NCI-H1436 (cell line): ENCODE measurements around the gene SLC44A3.

Source experiments
- DNase-seq: peaks from one replicate; lab custom pipeline; 2025; lab: John Stamatoyannopoulos, UW

SLC44A3 gene

GRCh38 chr1:94875794-94876193 lies 55.6 kb downstream of the SLC44A3 start:
- no peak for DNase-seq

- DNase-seq, result no peak
Measured at GRCh38 chr1:94876362-94876761, 56.2 kb downstream of the SLC44A3 start.

GRCh38 chr1:94878329-94878728 lies 58.2 kb downstream of the SLC44A3 start:
- DNase-seq, result no peak

GRCh38 chr1:94883691-94884090 lies 63.5 kb downstream of the SLC44A3 start:
- DNase-seq, result no peak

GRCh38 chr1:94884106-94884505 lies 63.9 kb downstream of the SLC44A3 start:
- DNase-seq, result no peak

- DNase-seq, result no peak
Measured at GRCh38 chr1:94884507-94884906, 64.3 kb downstream of the SLC44A3 start.

- no peak for DNase-seq
Measured at GRCh38 chr1:94886361-94886760, 66.2 kb downstream of the SLC44A3 start.

GRCh38 chr1:94887106-94887505 lies 66.9 kb downstream of the SLC44A3 start:
- DNase-seq, result no peak

GRCh38 chr1:94887603-94888171 lies 67.5 kb downstream of the SLC44A3 start:
- DNase-seq, result no peak

GRCh38 chr1:94888201-94888600 lies 68.0 kb downstream of the SLC44A3 start:
- no peak for DNase-seq

GRCh38 chr1:94892604-94893254 lies 72.6 kb downstream of the SLC44A3 start:
- DNase-seq, result no peak

GRCh38 chr1:94894630-94895029 lies 74.5 kb downstream of the SLC44A3 start:
- DNase-seq, result no peak

GRCh38 chr1:94895518-94895917 lies 75.4 kb downstream of the SLC44A3 start:
- DNase-seq, result no peak

- DNase-seq, result no peak
Measured at GRCh38 chr1:94898491-94899385, 78.6 kb downstream of the SLC44A3 start.

GRCh38 chr1:94899756-94900155 lies 79.6 kb downstream of the SLC44A3 start:
- no peak for DNase-seq

GRCh38 chr1:94901841-94902240 lies 81.7 kb downstream of the SLC44A3 start:
- DNase-seq, result peak; percentile 20

- DNase-seq, result no peak
Measured at GRCh38 chr1:94903280-94904009, 83.3 kb downstream of the SLC44A3 start.

GRCh38 chr1:94905207-94905606 lies 85.0 kb downstream of the SLC44A3 start:
- no peak for DNase-seq

GRCh38 chr1:94906382-94906781 lies 86.2 kb downstream of the SLC44A3 start:
- no peak for DNase-seq

GRCh38 chr1:94907136-94907535 lies 87.0 kb downstream of the SLC44A3 start:
- DNase-seq, result no peak

GRCh38 chr1:94908190-94908589 lies 88.0 kb downstream of the SLC44A3 start:
- no peak for DNase-seq

- no peak for DNase-seq
Measured at GRCh38 chr1:94908965-94909364, 88.8 kb downstream of the SLC44A3 start.
